H1 (cell line): ENCODE results near the gene ZNF587B. TPM values are rescaled to one million over a fixed set of nuclear protein-coding genes. Genes with fewer than 3 reads are reported as not detected.

Source experiments
- CTCF ChIA-PET: fragments of 300-600 bp; sonication (Branson Sonifier 250); formaldehyde crosslinking; loops from one replicate; lab custom pipeline; 2021; ENCODE audit not compliant: partially characterized antibody; lab: Charles Lee
- POLR2A ChIA-PET: fragments of 300-600 bp; sonication (Branson Sonifier 250); formaldehyde crosslinking; loops from one replicate; lab custom pipeline; 2021; ENCODE audit warnings: inconsistent platforms; ENCODE audit not compliant: partially characterized antibody; lab: Charles Lee
- DNase-seq, 2 experiments: peaks; one replicate each; pipeline versions ENCODE4 v3.0.0 to v3.0.0-alpha.2; 2010 to 2022; ENCODE audit warnings: low spot score in 2 of 2, low read depth in 1 of 2, mixed read lengths in 1 of 2
- FAIRE-seq: peaks from 2 replicates; lab custom pipeline; 2011; peaks lifted over from hg19 to GRCh38; lab: Jason Lieb, UNC
- H2AFZ ChIP-seq: 2 replicates; pipeline ENCODE4 v1.8.1; 2012; ENCODE audit warnings: low read length, inconsistent platforms
- H2AK5ac ChIP-seq: 2 replicates; pipeline ENCODE4 v1.6.1; 2013; ENCODE audit warnings: low read depth, low read length
- H2BK120ac ChIP-seq: replicated peaks from 2 replicates; pipeline ENCODE3; 2013; ENCODE audit warnings: low read depth, low read length, inconsistent platforms
- H2BK12ac ChIP-seq: 2 replicates; pipeline ENCODE4 v1.6.1; 2013; ENCODE audit warnings: low read depth, low read length
- H2BK15ac ChIP-seq: 2 replicates; pipeline ENCODE4 v1.6.1; 2013; ENCODE audit warnings: low read length
- H2BK20ac ChIP-seq: 2 replicates; pipeline ENCODE4 v1.6.1; 2013; ENCODE audit warnings: low read length
- H2BK5ac ChIP-seq: 2 replicates; pipeline ENCODE4 v1.6.1; 2013; ENCODE audit warnings: low read depth, low read length
- H3K14ac ChIP-seq: 2 replicates; pipeline ENCODE4 v1.6.1; 2013; ENCODE audit warnings: inconsistent platforms; ENCODE audit not compliant: insufficient read length
- H3K18ac ChIP-seq: 2 replicates; pipeline ENCODE4 v1.6.1; 2013; ENCODE audit warnings: low read length; ENCODE audit errors: extremely low read depth
- H3K23ac ChIP-seq: 2 replicates; pipeline ENCODE4 v1.6.1; 2013; ENCODE audit warnings: inconsistent platforms; ENCODE audit not compliant: insufficient read length
- H3K23me2 ChIP-seq: 2 replicates; pipeline ENCODE4 v1.6.1; 2013; ENCODE audit warnings: low read depth, low read length
- H3K27ac ChIP-seq: 2 replicates; pipeline ENCODE4 v1.6.1; 2011; ENCODE audit warnings: low read depth, low read length, inconsistent platforms
- H3K27me3 ChIP-seq, 4 experiments: replicated peaks in 1 of 4; 1 replicate in 1 of 4; 2 replicates in 3 of 4; pipeline versions ENCODE4 v1.6.1 to v1.8.1; 2011 to 2013; ENCODE audit warnings: low read length in 3 of 4, mild to moderate bottlenecking in 3 of 4, inconsistent platforms in 2 of 4, mixed read lengths in 2 of 4, moderate library complexity in 1 of 4; ENCODE audit not compliant: control insufficient read depth in 3 of 4, insufficient read depth in 3 of 4; ENCODE audit errors: extremely low read depth in 1 of 4
- H3K36me3 ChIP-seq, 4 experiments: 2 replicates each; pipeline versions ENCODE4 v1.6.1 to v1.8.1; 2011 to 2013; ENCODE audit warnings: mild to moderate bottlenecking in 4 of 4, low read length in 3 of 4, moderate library complexity in 2 of 4, control low read depth in 1 of 4, inconsistent platforms in 1 of 4; ENCODE audit not compliant: insufficient read depth in 4 of 4, control insufficient read depth in 2 of 4
- H3K4ac ChIP-seq: replicated peaks from 2 replicates; pipeline ENCODE3; 2013; ENCODE audit warnings: low read length, low read depth, mixed read lengths, inconsistent platforms; ENCODE audit not compliant: insufficient read length
- H3K4me1 ChIP-seq, 4 experiments: replicated peaks in 1 of 4; 1 replicate in 1 of 4; 2 replicates in 3 of 4; pipeline versions ENCODE4 v1.6.1 to v1.8.1; 2011 to 2013; ENCODE audit warnings: low read length in 3 of 4, inconsistent platforms in 2 of 4, mixed read lengths in 1 of 4; ENCODE audit not compliant: insufficient read depth in 4 of 4, control insufficient read depth in 3 of 4
- H3K4me2 ChIP-seq, 2 experiments: 2 replicates each; pipeline versions ENCODE4 v1.6.1 to v1.8.1; 2011 to 2013; ENCODE audit warnings: low read depth in 2 of 2, low read length in 2 of 2, control low read depth in 1 of 2, inconsistent platforms in 1 of 2, mild to moderate bottlenecking in 1 of 2; ENCODE audit not compliant: insufficient read depth in 1 of 2
- H3K4me3 ChIP-seq, 4 experiments: fragments of 200-600, 300-600 bp in 1 of 4; sonication (generic), shearing (Covaris generic), sonication (Bioruptor Twin) in 1 of 4; 2 replicates each; pipeline versions ENCODE4 v1.5.1 to v1.8.1; 2011 to 2016; ENCODE audit warnings: low read length in 4 of 4, low read depth in 3 of 4, control low read depth in 2 of 4, inconsistent platforms in 2 of 4, mild to moderate bottlenecking in 2 of 4, mixed read lengths in 1 of 4, moderate library complexity in 1 of 4; ENCODE audit not compliant: insufficient read depth in 2 of 4; ENCODE audit errors: extremely low read depth in 1 of 4
- H3K56ac ChIP-seq: replicated peaks from 2 replicates; pipeline ENCODE3; 2013; ENCODE audit warnings: low read depth, mild to moderate bottlenecking, mixed read lengths, low read length, inconsistent platforms; ENCODE audit not compliant: insufficient read length
- H3K79me1 ChIP-seq: 2 replicates; pipeline ENCODE4 v1.6.1; 2013; ENCODE audit warnings: low read depth, low read length, control low read depth
- H3K79me2 ChIP-seq, 2 experiments: 2 replicates each; pipeline versions ENCODE4 v1.6.1 to v1.8.1; 2012 to 2013; ENCODE audit warnings: low read length in 2 of 2, mild to moderate bottlenecking in 2 of 2, inconsistent platforms in 1 of 2; ENCODE audit not compliant: insufficient read depth in 2 of 2, control insufficient read depth in 1 of 2
- H3K9ac ChIP-seq, 4 experiments: replicated peaks in 1 of 4; 1 replicate in 1 of 4; 2 replicates in 3 of 4; pipeline versions ENCODE4 v1.6.1 to v1.8.1; 2011 to 2013; ENCODE audit warnings: low read depth in 3 of 4, low read length in 3 of 4, control low read depth in 2 of 4, mild to moderate bottlenecking in 2 of 4, moderate library complexity in 2 of 4, inconsistent platforms in 1 of 4; ENCODE audit errors: extremely low read depth in 1 of 4
- H3K9me3 ChIP-seq, 2 experiments: 2 replicates each; pipeline versions ENCODE4 v1.6.1 to v1.8.1; 2012 to 2013; ENCODE audit warnings: mild to moderate bottlenecking in 2 of 2, moderate library complexity in 2 of 2, control low read depth in 1 of 2, inconsistent platforms in 1 of 2, low read depth in 1 of 2, low read length in 1 of 2, mixed read lengths in 1 of 2; ENCODE audit not compliant: insufficient read depth in 2 of 2
- H4K20me1 ChIP-seq, 2 experiments: replicated peaks in 1 of 2; 2 replicates each; pipeline versions ENCODE3 to v1.8.1; 2011 to 2013; ENCODE audit warnings: inconsistent platforms in 2 of 2, low read length in 2 of 2, mild to moderate bottlenecking in 1 of 2; ENCODE audit not compliant: insufficient read depth in 2 of 2, control insufficient read depth in 1 of 2
- H4K5ac ChIP-seq: 2 replicates; pipeline ENCODE4 v1.6.1; 2013; ENCODE audit warnings: low read length, low read depth, mixed read lengths, inconsistent platforms; ENCODE audit not compliant: insufficient read length
- H4K8ac ChIP-seq: 2 replicates; pipeline ENCODE4 v1.8.0; 2013; ENCODE audit warnings: mild to moderate bottlenecking, moderate library complexity, low read length, inconsistent platforms; ENCODE audit not compliant: insufficient read depth; ENCODE audit errors: extremely low read depth
- H4K91ac ChIP-seq: replicated peaks from 2 replicates; pipeline ENCODE3; 2013; ENCODE audit warnings: low read length, mixed read lengths, inconsistent platforms; ENCODE audit not compliant: insufficient read length
- ATF2 ChIP-seq: IDR thresholded peaks from 2 replicates; pipeline ENCODE4 v1.6.1; 2012; ENCODE audit warnings: low read length, inconsistent platforms
- GTF2F1 ChIP-seq: IDR thresholded peaks from 2 replicates; pipeline ENCODE4 v1.6.1; 2012; ENCODE audit warnings: low read depth, low read length, improper control_type of control experiment, borderline replicate concordance
- SIRT6 ChIP-seq: IDR thresholded peaks from one replicate; pipeline ENCODE4 v1.7.1; 2012; ENCODE audit warnings: low read length, inconsistent platforms
- SIX5 ChIP-seq: IDR thresholded peaks from 2 replicates; pipeline ENCODE4 v1.6.1; 2011; ENCODE audit warnings: mild to moderate bottlenecking, low read depth, low read length
- SRF ChIP-seq: IDR thresholded peaks from 2 replicates; pipeline ENCODE4 v1.6.1; 2011; ENCODE audit warnings: mild to moderate bottlenecking, low read depth, low read length, moderate library complexity
- WGBS, 2 experiments: shearing (Covaris generic) in 1 of 2; methylation state at CpG; one replicate each; pipeline versions ENCODE4 v1.1.6 to v1.1.7; 2013 to 2015; ENCODE audit warnings: low lambda C conversion rate in 2 of 2, mixed read lengths in 2 of 2, inconsistent platforms in 1 of 2, low coverage in 1 of 2, missing lambda C conversion rate in 1 of 2; ENCODE audit not compliant: insufficient replicate concordance in 2 of 2, insufficient coverage in 1 of 2, insufficient read length in 1 of 2; ENCODE audit errors: extremely low coverage in 1 of 2, missing lambda C conversion rate in 1 of 2; 5-methylcytosine and 5-hydroxymethylcytosine counted together
- polyA plus RNA-seq, 7 experiments: library from polyadenylated mRNA; depleted of rRNA in 3 of 7; stranded (reverse) in 5 of 7; unstranded in 2 of 7; fragments of >200 nt in 5 of 7; fragments of 200-250 nt in 2 of 7; gene quantifications; 1 replicate in 5 of 7; 2 replicates in 1 of 7; 4 replicates in 1 of 7; pipeline versions ENCODE4 v1.2.1 to v1.2.3, GENCODE V29; 2011 to 2013; ENCODE audit warnings: missing spikeins in 2 of 7, mixed read lengths in 2 of 7
- total RNA-seq: library from RNA; stranded (reverse); fragmentation: NEBNext Ultra II Directional; extraction: Animal tissue kit (Norgen Biotek cat#: 25700); gene quantifications from 2 replicates; pipeline ENCODE4 v1.2.1, GENCODE V29; 2021

ZNF587B gene
- total and polyA plus RNA-seq, 2 of the 8 experiments (the other 6 are each of a cell fraction or from before 2014, with no cell fraction given): 13.8 to 60.1 TPM

- FAIRE-seq (no peak), DNase-seq (no peak)
- peaks cover 10% of the 10 kb centered on the region; the same call in 1 of the 2 replicates for H3K23me2 ChIP-seq
- H4K91ac ChIP-seq: no peak overlapping the region
- no peak overlapping the region for H2BK5ac ChIP-seq
- WGBS, 2 experiments: 92% methylated on average over 2 of the region's 2 CpGs; no CpG with 5 or more reads in 1 of the 2 experiments
- no peak overlapping the region for H2BK20ac ChIP-seq
- no peak overlapping the region for H3K23ac ChIP-seq
- no peak overlapping the region for H2BK12ac ChIP-seq
- H3K4me1 ChIP-seq: peaks cover 4 to 7% (median 5%) of the 10 kb centered on the region in 4 experiments; a peak in 4 of 7 replicates
- H3K4ac ChIP-seq: no peak overlapping the region
- ChIA-PET POLR2A (interaction anchor here (0.8 to 1.8 kb wide), 2 partner anchors 12 to 23 kb away, joined by 4 to 10 read pairs; partner anchors contain the start of gene ZNF587B), CTCF (interaction anchor here (0.9 kb wide), 1 partner anchor 19 kb away, joined by 4 read pairs; no protein-coding TSS in a partner anchor)
- no peak overlapping the region for H3K9ac ChIP-seq
- no peak overlapping the region for H3K14ac ChIP-seq
- 0 out of 2 replicates have a peak, but pooled peaks cover 2% of the 10 kb centered on the region for H3K79me1 ChIP-seq
- H2AK5ac ChIP-seq: no peak overlapping the region
- no peak overlapping the region for H3K18ac ChIP-seq
- H3K79me2 ChIP-seq: peaks cover 0 to 2% of the 10 kb centered on the region in 2 experiments; a peak in 2 of 4 replicates
- no peak overlapping the region for H4K8ac ChIP-seq
- no peak overlapping the region for H2BK120ac ChIP-seq
- no peak overlapping the region for H3K27ac ChIP-seq
- no peak overlapping the region for H3K56ac ChIP-seq
- peaks cover 0 to 4% of the 10 kb centered on the region in 2 experiments for H4K20me1 ChIP-seq
- H2BK15ac ChIP-seq: no peak overlapping the region
- H3K4me3 ChIP-seq: no peak overlapping the region
- no peak overlapping the region for H4K5ac ChIP-seq
- H3K36me3 ChIP-seq: peaks cover 2 to 21% (median 17%) of the 10 kb centered on the region in 4 experiments; a peak in 7 of 8 replicates
- H3K4me2 ChIP-seq: no peak overlapping the region
- no peaks in the 10 kb centered on the region for H3K9me3 ChIP-seq
- no peaks in the 10 kb centered on the region for H3K27me3 ChIP-seq
- H2AFZ ChIP-seq: no peak overlapping the region
- TF ChIP-seq SIX5 (no peak), GTF2F1 (no peak), SRF (no peak), ATF2 (no peak), SIRT6 (no peak)
Observed at GRCh38 chr19:57807541-57807940, 22.6 kb upstream of the ZNF587B start.
